GM19468 (cell line): ENCODE data around the gene ATG7.

Source experiments
- ATAC-seq: cut with Tn5 transposase; IDR thresholded peaks from one replicate; pipeline ENCODE4 v1.9.1; 2021; ENCODE audit warnings: mild to moderate bottlenecking, moderate library complexity, moderate number of reproducible peaks; ENCODE audit not compliant: unreplicated experiment; ENCODE audit errors: extremely low read depth

The ATG7 gene, protein sequence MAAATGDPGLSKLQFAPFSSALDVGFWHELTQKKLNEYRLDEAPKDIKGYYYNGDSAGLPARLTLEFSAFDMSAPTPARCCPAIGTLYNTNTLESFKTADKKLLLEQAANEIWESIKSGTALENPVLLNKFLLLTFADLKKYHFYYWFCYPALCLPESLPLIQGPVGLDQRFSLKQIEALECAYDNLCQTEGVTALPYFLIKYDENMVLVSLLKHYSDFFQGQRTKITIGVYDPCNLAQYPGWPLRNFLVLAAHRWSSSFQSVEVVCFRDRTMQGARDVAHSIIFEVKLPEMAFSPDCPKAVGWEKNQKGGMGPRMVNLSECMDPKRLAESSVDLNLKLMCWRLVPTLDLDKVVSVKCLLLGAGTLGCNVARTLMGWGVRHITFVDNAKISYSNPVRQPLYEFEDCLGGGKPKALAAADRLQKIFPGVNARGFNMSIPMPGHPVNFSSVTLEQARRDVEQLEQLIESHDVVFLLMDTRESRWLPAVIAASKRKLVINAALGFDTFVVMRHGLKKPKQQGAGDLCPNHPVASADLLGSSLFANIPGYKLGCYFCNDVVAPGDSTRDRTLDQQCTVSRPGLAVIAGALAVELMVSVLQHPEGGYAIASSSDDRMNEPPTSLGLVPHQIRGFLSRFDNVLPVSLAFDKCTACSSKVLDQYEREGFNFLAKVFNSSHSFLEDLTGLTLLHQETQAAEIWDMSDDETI

GRCh38 chr3:11271986-11272904 is at the start of gene ATG7:
ATG7 (plus strand) TSS chr3:11272397; CDS start chr3:11298696, 26,299 bp downstream.
- ATAC-seq, result peak; percentile 84

DNA sequence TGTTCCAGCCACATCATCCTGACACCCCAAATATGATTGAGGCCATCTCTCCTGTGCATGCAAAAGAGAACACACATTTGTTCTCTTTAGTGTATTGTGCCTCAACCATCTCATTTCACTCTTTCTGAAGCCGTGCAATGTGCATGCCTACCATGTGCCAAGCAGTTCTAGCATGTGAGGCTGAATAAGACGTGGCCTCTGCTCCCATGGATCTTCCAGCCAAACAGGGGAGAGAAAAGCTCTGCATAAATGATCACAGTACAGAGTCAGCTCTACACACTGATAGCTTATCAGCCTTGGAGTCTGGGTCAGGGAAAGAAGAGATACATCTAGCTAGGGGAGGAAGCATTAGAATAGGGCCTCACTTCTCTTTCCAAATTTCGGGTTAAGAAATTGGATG is 48.2 kb upstream of the ATG7 start:
- no peak for ATAC-seq

GRCh38 chr3:11224870-11225229 is 47.3 kb upstream of the ATG7 start:
- no peak for ATAC-seq

GRCh38 chr3:11226042-11226370 is 46.2 kb upstream of the ATG7 start:
- no peak for ATAC-seq

GRCh38 chr3:11228041-11228440 is 44.2 kb upstream of the ATG7 start:
- no peak for ATAC-seq

GRCh38 chr3:11230125-11230524 is 42.1 kb upstream of the ATG7 start:
- ATAC-seq, result no peak

DNA sequence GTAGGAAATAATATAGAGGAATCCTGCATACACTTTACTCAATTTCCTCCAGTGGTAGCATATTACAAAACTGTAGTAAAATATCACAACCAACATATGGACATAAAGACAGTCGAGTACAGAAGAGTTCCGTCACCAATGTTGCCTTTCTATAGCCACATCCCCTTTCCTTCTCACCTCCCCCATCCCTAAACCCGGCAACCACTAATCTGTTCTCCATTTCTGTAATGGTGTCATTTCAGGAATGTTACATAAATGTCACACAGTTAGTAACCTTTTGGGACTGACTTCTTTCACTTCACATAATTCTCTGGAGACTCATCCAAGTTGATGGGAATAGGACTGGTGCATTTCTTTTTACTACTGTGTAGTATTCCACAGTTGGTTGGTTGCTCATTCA is 41.4 kb upstream of the ATG7 start:
- ATAC-seq, result no peak

GRCh38 chr3:11235385-11235784 is 36.8 kb upstream of the ATG7 start:
- ATAC-seq, result no peak

DNA sequence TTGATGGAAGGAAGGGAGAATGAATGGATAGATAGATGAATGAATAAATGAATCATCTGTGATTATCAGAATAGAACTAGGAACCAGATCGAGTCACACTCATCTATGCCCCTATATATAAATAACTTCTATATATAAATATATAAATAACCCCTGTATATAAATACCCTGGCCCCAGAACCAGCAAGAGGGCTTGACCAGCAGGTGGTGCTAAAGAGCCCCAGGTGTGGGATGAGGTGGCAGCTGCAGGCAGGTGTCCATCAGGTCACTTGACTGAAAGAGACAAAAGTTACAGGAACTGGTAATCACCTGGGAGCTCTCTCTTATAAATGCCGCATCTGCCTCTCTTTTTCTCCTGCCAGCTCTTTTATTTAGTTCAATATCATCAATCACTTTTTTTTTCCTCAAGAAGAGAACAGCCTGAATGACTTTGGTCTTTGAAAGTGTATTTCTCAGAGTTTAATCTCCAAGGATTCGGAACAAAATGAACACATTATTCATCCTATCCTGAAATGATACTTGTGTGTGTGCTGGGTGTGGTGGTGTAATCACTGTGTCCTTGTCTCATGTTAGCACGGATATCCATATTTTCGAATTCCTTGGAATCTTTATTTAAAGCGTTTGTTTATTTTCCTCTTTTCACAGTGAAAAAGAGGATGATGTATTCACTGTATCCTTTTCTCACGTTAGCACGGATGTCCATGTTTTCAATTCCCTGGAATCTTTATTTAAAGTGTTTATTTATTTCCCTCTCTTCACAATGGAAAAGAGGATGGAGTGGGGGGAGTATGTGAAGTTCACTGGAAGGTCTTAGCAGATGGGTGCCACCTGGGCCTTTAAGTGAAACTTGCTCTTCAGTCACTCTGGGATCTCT is 35.4 kb upstream of the ATG7 start:
- no peak for ATAC-seq

GRCh38 chr3:11238060-11238459 is 34.1 kb upstream of the ATG7 start:
- no peak for ATAC-seq

DNA sequence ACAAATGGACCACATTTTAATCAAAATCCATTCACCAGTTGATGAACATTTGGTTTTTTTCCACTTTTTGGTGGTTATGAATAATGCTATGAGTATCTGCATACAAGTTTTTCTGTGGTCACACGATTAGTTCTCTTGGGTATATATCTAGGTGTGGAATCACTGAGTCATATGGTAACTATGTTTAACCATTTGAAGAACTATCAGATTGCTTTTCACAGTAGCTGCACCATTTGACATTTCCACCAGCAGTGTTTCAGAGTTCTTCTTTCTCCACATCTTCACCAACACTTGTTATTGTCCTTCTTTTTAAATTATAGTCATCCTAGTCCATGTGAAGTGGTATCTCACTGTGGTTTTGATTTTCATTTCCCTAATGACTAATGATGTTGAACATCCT is 33.3 kb upstream of the ATG7 start:
- ATAC-seq, result no peak

- no peak for ATAC-seq
These were observed 32.4 kb upstream of the ATG7 start for GRCh38 chr3:11239796-11240195.

DNA sequence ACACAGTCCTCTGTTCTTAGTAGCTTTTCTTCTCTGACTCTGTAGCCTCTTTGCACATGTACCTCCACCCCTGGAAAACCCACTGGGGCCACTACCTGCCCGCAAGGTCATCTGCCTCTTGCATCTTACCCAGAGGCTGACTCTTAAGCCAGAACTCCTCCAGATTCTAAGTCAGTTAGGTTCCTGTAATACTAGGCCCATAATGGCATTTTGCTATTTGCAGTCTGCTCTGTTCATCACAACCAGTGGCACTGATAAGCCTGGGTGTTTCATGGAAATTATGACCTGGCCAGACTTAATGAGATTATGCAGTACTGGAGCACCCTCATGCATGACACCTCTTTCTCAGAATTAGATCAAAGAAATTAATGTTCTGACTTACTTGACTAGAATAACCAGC is 31.7 kb upstream of the ATG7 start:
- no peak for ATAC-seq

DNA sequence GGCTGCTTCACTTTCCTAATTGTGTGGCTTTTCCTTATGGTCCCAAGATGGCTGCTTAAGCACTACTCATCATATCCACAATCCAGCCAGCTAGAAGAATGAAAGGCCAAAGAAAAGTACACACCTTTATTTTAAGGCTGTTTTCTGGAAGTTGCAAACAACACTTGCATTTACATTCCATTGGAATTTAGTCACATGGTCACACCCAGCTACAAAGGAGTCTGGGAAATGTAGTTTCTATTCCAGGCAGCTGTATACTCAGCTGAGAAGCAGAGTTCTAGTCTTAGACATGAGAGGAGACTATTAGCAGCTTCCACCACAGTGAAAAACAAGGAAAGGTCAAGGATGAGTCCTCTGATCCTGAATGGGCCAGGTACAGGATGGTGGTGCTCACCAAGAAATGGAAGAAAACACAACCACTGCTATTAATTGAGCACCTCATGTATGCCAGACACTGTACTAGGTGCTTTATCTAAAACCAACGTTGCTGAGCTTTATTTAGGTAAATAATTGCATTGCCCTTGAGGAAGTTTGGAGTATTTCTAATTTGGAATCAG is 28.0 kb upstream of the ATG7 start:
- no peak for ATAC-seq

DNA sequence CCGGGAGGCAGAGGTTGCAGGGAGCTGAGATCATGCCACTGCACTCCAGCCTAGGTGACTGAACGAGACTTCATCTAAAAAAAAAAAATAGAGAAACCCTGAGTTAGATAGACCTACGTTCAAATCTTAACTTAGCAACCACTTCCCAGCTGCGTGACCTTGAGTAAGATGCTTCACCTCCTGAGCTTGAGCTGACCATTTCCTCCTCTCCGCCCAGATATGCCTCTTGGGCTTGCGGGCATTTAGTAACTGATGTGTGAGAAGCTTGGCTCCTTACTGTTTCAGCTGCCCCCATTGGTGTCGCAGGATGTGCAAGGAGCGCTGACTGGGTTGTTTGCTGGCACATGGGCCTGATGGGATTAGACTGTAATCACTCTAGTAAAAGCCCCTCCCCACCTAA is 26.9 kb upstream of the ATG7 start:
- ATAC-seq, result no peak

DNA sequence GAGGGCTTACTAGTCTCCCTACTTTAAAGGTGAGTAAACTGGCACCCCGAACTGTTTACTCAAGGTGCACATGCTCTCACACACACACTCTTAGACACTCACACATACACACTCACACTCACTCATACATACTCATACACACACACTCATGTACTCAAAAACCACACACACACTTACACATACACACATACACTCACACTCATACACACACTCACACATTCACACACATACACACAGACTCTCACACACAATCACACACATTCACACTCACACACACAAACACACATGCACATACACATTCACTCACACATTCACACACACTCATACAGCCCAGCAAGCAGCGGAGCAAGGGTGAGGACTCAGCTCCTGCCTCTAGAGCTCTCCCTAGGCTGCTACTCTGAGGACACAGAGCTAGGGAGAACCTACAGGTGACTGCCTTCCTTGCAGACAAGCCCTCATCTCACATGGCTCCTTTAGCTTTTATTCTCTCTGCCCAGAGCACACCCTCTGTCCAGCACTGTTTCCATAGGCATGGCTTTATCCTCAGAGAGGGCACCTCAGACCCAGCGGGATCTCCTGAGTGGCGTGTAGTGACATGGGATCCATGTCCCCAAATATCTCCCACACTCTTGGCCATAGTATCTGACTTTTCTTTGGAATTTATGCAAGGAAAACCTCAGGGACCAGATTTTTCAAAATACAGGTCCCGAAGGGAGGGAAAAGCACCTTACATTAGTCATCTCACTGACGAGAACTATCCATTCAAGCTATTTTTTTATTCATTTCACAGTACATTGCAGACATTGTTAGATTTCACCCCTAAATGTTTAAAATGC is 26.2 kb upstream of the ATG7 start:
- ATAC-seq, result no peak

GRCh38 chr3:11246663-11246970 is 25.6 kb upstream of the ATG7 start:
- no peak for ATAC-seq

GRCh38 chr3:11247362-11247761 is 24.8 kb upstream of the ATG7 start:
- ATAC-seq, result no peak

DNA sequence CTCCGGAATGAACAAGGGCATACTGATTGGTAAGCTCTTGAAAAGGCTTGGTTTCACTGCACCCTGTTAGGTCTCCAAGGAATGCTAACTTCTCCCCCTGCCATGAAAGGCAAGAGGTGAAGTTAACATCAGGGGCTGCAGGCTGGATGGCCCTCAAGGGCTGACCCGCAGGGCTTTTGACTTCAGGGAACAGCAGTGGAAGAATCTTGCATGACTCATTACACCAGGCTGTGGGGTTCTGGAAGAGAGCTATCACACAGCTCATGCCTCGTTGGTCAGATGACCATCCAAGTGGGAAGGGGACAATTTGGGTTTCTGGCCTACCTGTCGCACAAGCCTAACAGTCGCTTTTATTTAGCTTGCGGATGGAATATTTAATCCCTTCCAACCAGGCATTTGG is 23.6 kb upstream of the ATG7 start:
- no peak for ATAC-seq
